Endothelial cell of umbilical vein (primary cell): ENCODE data around the gene FAM131C. TPM values are rescaled to one million over a fixed set of nuclear protein-coding genes. Genes with fewer than 3 reads are reported as not detected.

Experiments used
- BruUV-seq: library from RNA; stranded (reverse); fragments of 400-500 nt; replicated peaks from 2 replicates; lab custom pipeline; 2021; lab: Mats Ljungman, UMichigan
- CTCF ChIA-PET: fragments of 300-600, 350-600 bp; sonication (Branson Sonifier 250); formaldehyde crosslinking; loops from one replicate; lab custom pipeline; 2021; ENCODE audit warnings: antibody characterized with exemption, inconsistent platforms; lab: Charles Lee
- POLR2A ChIA-PET: fragments of 300-600, 350-600 bp; sonication (Branson Sonifier 250); formaldehyde crosslinking; loops from one replicate; lab custom pipeline; 2021; ENCODE audit warnings: antibody characterized with exemption, inconsistent platforms; lab: Charles Lee
- DNase-seq: peaks from one replicate; pipeline ENCODE4 v3.0.0-alpha.2; 2011; ENCODE audit warnings: low read depth, low spot score
- FAIRE-seq: peaks from 2 replicates; lab custom pipeline; 2011; peaks lifted over from hg19 to GRCh38; lab: Jason Lieb, UNC
- H2AFZ ChIP-seq: 2 replicates; pipeline ENCODE4 v1.6.0; 2012; ENCODE audit warnings: low read depth, low read length, control low read depth, inconsistent platforms
- H3K27ac ChIP-seq: 2 replicates; pipeline ENCODE4 v1.5.1; 2011; ENCODE audit warnings: low read depth, mild to moderate bottlenecking, control low read depth, low read length, moderate library complexity; ENCODE audit not compliant: insufficient read depth
- H3K27me3 ChIP-seq, 2 experiments: 2 replicates each; pipeline versions ENCODE4 v1.6.0 to v1.6.1; 2011; ENCODE audit warnings: low read length in 2 of 2, mixed read lengths in 1 of 2; ENCODE audit not compliant: control insufficient read depth in 2 of 2, insufficient read depth in 2 of 2
- H3K36me3 ChIP-seq, 2 experiments: 2 replicates in 1 of 2; 3 replicates in 1 of 2; pipeline ENCODE4 v1.5.1; 2011; ENCODE audit warnings: low read length in 2 of 2, mild to moderate bottlenecking in 1 of 2, moderate library complexity in 1 of 2; ENCODE audit not compliant: control insufficient read depth in 2 of 2, insufficient read depth in 2 of 2; ENCODE audit errors: extremely low read depth in 1 of 2
- H3K4me1 ChIP-seq: 3 replicates; pipeline ENCODE4 v1.5.1; 2011; ENCODE audit warnings: mild to moderate bottlenecking, low read length; ENCODE audit not compliant: control insufficient read depth, insufficient read depth; ENCODE audit errors: extremely low read depth
- H3K4me2 ChIP-seq: 2 replicates; pipeline ENCODE4 v1.6.1; 2011; ENCODE audit warnings: low read length, control low read depth, mixed read lengths; ENCODE audit not compliant: insufficient read depth
- H3K4me3 ChIP-seq, 3 experiments: fragments of 200-600 bp in 1 of 3; sonication (generic), shearing (Covaris generic) in 1 of 3; replicated peaks in 1 of 3; 2 replicates each; pipeline ENCODE4 v1.5.1; 2011 to 2016; ENCODE audit warnings: control low read depth in 3 of 3, low read length in 3 of 3, mild to moderate bottlenecking in 2 of 3, inconsistent platforms in 1 of 3, low read depth in 1 of 3, moderate library complexity in 1 of 3; ENCODE audit not compliant: insufficient read depth in 1 of 3
- H3K79me2 ChIP-seq: 2 replicates; pipeline ENCODE4 v1.6.0; 2012; ENCODE audit warnings: low read length, inconsistent platforms; ENCODE audit not compliant: control insufficient read depth, insufficient read depth
- H3K9ac ChIP-seq: replicated peaks from 2 replicates; pipeline ENCODE3; 2011; ENCODE audit warnings: low read length, control low read depth; ENCODE audit not compliant: insufficient read depth; ENCODE audit errors: extremely low read depth
- H3K9me1 ChIP-seq: replicated peaks from 3 replicates; pipeline ENCODE4 v1.6.0; 2011; ENCODE audit warnings: mild to moderate bottlenecking, low read length; ENCODE audit not compliant: control insufficient read depth, insufficient read depth; ENCODE audit errors: extremely low read depth
- H3K9me3 ChIP-seq: replicated peaks from 2 replicates; pipeline ENCODE4 v1.5.1; 2012; ENCODE audit warnings: low read length, inconsistent platforms; ENCODE audit not compliant: control insufficient read depth, insufficient read depth
- H4K20me1 ChIP-seq: replicated peaks from 2 replicates; pipeline ENCODE3; 2011; ENCODE audit warnings: mild to moderate bottlenecking, low read length; ENCODE audit not compliant: control insufficient read depth, insufficient read depth; ENCODE audit errors: extremely low read depth
- CTCF ChIP-seq, 2 donors: IDR thresholded peaks; 1 replicate in 1 of 2; 2 replicates in 1 of 2; pipeline ENCODE4 v1.5.1; 2011; ENCODE audit warnings: low read length in 2 of 2, mild to moderate bottlenecking in 2 of 2, moderate library complexity in 2 of 2, control low read depth in 1 of 2, inconsistent platforms in 1 of 2, low read depth in 1 of 2; ENCODE audit not compliant: insufficient read depth in 1 of 2; ENCODE audit errors: extremely low read depth in 1 of 2
- EZH2 ChIP-seq: IDR thresholded peaks from 2 replicates; pipeline ENCODE4 v1.6.1; 2012; ENCODE audit warnings: borderline replicate concordance, low read depth, mild to moderate bottlenecking, moderate library complexity, low read length, inconsistent platforms; ENCODE audit not compliant: severe bottlenecking
- FOS ChIP-seq: IDR thresholded peaks from 2 replicates; pipeline ENCODE4 v1.6.1; 2011; ENCODE audit warnings: mild to moderate bottlenecking, low read length, moderate library complexity, borderline replicate concordance; ENCODE audit not compliant: insufficient read depth
- GATA2 ChIP-seq: IDR thresholded peaks from 2 replicates; pipeline ENCODE4 v1.7.0; 2011; ENCODE audit warnings: low read depth, mild to moderate bottlenecking, moderate library complexity, mixed read lengths, low read length; ENCODE audit not compliant: insufficient read length, insufficient read depth
- JUN ChIP-seq: IDR thresholded peaks from 2 replicates; pipeline ENCODE4 v1.6.1; 2011; ENCODE audit warnings: borderline replicate concordance, low read depth; ENCODE audit not compliant: insufficient read length, insufficient read depth
- MAX ChIP-seq: IDR thresholded peaks from 2 replicates; pipeline ENCODE4 v1.6.1; 2011; ENCODE audit not compliant: insufficient read depth, insufficient read length
- MYC ChIP-seq: IDR thresholded peaks from one replicate; pipeline ENCODE4 v1.6.1; 2011; ENCODE audit warnings: mild to moderate bottlenecking, low read depth, low read length
- POLR2A ChIP-seq: IDR thresholded peaks from 2 replicates; pipeline ENCODE4 v1.6.1; 2012; ENCODE audit warnings: low read depth, mild to moderate bottlenecking, control low read depth, low read length
- POLR2AphosphoS5 ChIP-seq: IDR thresholded peaks from 2 replicates; pipeline ENCODE4 v1.6.1; 2012; ENCODE audit warnings: low read depth, mild to moderate bottlenecking, control low read depth, low read length, moderate library complexity; ENCODE audit not compliant: insufficient read depth
- dilution Hi-C: fragments of 300-500 bp; cut with MboI; formaldehyde crosslinking; loops from one replicate; pipeline ENCODE4 v1.15.0; 2019; ENCODE audit warnings: low sequenced_read_pairs; ENCODE audit not compliant: extremely low pct_ligation_motif_present
- intact Hi-C: fragments of 100-400 bp; cut with micrococcal nuclease; formaldehyde crosslinking; loops from one replicate; pipeline ENCODE4 v1.10.0; 2022
- polyA plus RNA-seq, 4 experiments: library from polyadenylated mRNA; depleted of rRNA in 3 of 4; stranded (reverse) in 3 of 4; unstranded in 1 of 4; fragments of >200 nt; gene quantifications; 2 replicates each; pipeline versions ENCODE4 v1.2.1 to v1.2.3, GENCODE V29; 2011 to 2012; ENCODE audit warnings: missing spikeins in 1 of 4
- total RNA-seq: library from RNA; stranded (reverse); gene quantifications from 2 replicates; pipeline ENCODE4 v1.2.3, GENCODE V29; 2021

The FAM131C gene
- total and polyA plus RNA-seq, 2 donors (not counting 3 experiments of a cell fraction or from before 2014, with no cell fraction given) = 0.23 TPM; not detected in 1

GRCh38 chr1:16063921-16064320 is 9.5 kb downstream of the FAM131C start:
- no peak overlapping the region for H3K4me2 ChIP-seq
- DNase-seq (no peak), FAIRE-seq (no peak)
- CTCF ChIA-PET = interaction anchor here (0.7 to 1.1 kb wide), 2 partner anchors 10 to 267 kb away, joined by 3 to 10 read pairs; partner anchors contain the start of gene FAM131C
- no peaks in the 10 kb centered on the region for H3K9me3 ChIP-seq
- no peaks in the 10 kb centered on the region for H3K79me2 ChIP-seq
- intact Hi-C loops (no loop called here), dilution Hi-C loops (no loop called here)
- H3K4me3 ChIP-seq = no peak overlapping the region
- no peak overlapping the region for H3K9ac ChIP-seq
- BruUV-seq = no TSS peak
- H3K27ac ChIP-seq = no peak overlapping the region
- TF ChIP-seq FOS (no peak), MAX (no peak), GATA2 (no peak), JUN (no peak), EZH2 (no peak), POLR2AphosphoS5 (no peak), POLR2A (no peak), MYC (no peak), CTCF (IDR thresholded peaks at IDR 0.05; ENCODE audit: extremely low read depth in 1 of 2, insufficient read depth in 1 of 2, low read depth in 1 of 2, low read length in 2 of 2) (no peak)
- H3K27me3 ChIP-seq = peaks cover 0 to 7% of the 10 kb centered on the region in 2 experiments
- H3K4me1 ChIP-seq = no peaks in the 10 kb centered on the region
- H4K20me1 ChIP-seq = no peaks in the 10 kb centered on the region
- POLR2A ChIA-PET = no interaction called here
- H3K36me3 ChIP-seq = no peaks in the 10 kb centered on the region
- no peak overlapping the region for H2AFZ ChIP-seq
- no peaks in the 10 kb centered on the region for H3K9me1 ChIP-seq
